Lower leg skin (tissue), 3 donors: ENCODE results near the gene CAMTA1.

Experiments used
- CTCF ChIP-seq, 3 donors: fragments of 450-650 bp; IDR thresholded peaks; one replicate each; pipeline ENCODE4 v1.5.1; 2016; ENCODE audit warnings: antibody characterized with exemption in 3 of 3, mild to moderate bottlenecking in 3 of 3, moderate library complexity in 2 of 3
- POLR2A ChIP-seq, 2 donors: fragments of 450-650 bp; IDR thresholded peaks; one replicate each; pipeline ENCODE4 v1.6.1; 2016 to 2017; ENCODE audit warnings: antibody characterized with exemption in 2 of 2, mild to moderate bottlenecking in 1 of 2, moderate library complexity in 1 of 2

- TF ChIP-seq CTCF (IDR thresholded peaks at IDR 0.05) (no peak), POLR2A (IDR thresholded peaks at IDR 0.05) (no peak)
Measured at GRCh38 chr1:7688659-7689058, 903.4 kb downstream of the CAMTA1 start.
